Activated CD8-positive, alpha-beta T cell treated with anti-CD3 and anti-CD28 coated beads, Interleukin-2, amount 10 ng/mL, durations not matched to agents 7 days and 5 days (primary cell): Measurements from ENCODE around the gene SLC47A2. TPM values are rescaled to one million over a fixed set of nuclear protein-coding genes. Genes with fewer than 3 reads are reported as not detected.

Experiments
- ATAC-seq: fragments of 150-1000 bp; cut with Tn5 transposase; one replicate; pipeline ENCODE4 v1.10.0; 2021; ENCODE audit warnings: moderate library complexity
- CTCF ChIA-PET: fragments of 350-600 bp; sonication (Branson Sonifier 250); formaldehyde crosslinking; loops from one replicate; lab custom pipeline; 2021; ENCODE audit warnings: antibody characterized with exemption; lab: Charles Lee
- POLR2A ChIA-PET: fragments of 350-600 bp; sonication (Branson Sonifier 250); formaldehyde crosslinking; loops from one replicate; lab custom pipeline; 2021; ENCODE audit warnings: antibody characterized with exemption; lab: Charles Lee
- DNase-seq: peaks from one replicate; pipeline ENCODE4 v3.0.0-alpha.2; 2020
- H3K27ac Mint-ChIP-seq: one replicate; pipeline ENCODE4 v1.8.0; 2021; ENCODE audit warnings: mild to moderate bottlenecking, mixed read lengths
- H3K27me3 Mint-ChIP-seq: one replicate; pipeline ENCODE4 v1.8.0; 2021; ENCODE audit warnings: low read depth, mixed read lengths
- H3K36me3 Mint-ChIP-seq: one replicate; pipeline ENCODE4 v1.8.0; 2021; ENCODE audit warnings: low read depth, mixed read lengths
- H3K4me1 Mint-ChIP-seq: one replicate; pipeline ENCODE4 v1.8.0; 2021; ENCODE audit warnings: low read depth, mixed read lengths
- H3K4me3 Mint-ChIP-seq: one replicate; pipeline ENCODE4 v1.8.0; 2021; ENCODE audit warnings: mild to moderate bottlenecking, mixed read lengths
- H3K9me3 Mint-ChIP-seq: one replicate; pipeline ENCODE4 v1.8.0; 2022; ENCODE audit warnings: mixed read lengths; ENCODE audit not compliant: insufficient read depth
- total RNA-seq, 2 experiments: library from RNA; stranded (reverse); gene quantifications; one replicate each; pipeline ENCODE4 v1.2.3, GENCODE V29; 2021

SLC47A2 gene
- total RNA-seq, 2 experiments from 2014 or later = not detected

GRCh38 chr17:19755392-19755791, 39.0 kb upstream of the SLC47A2 start:
- Mint-ChIP-seq H3K4me3 (no peak overlapping the region), H3K36me3 (no peaks in the 10 kb centered on the region), H3K27me3 (peaks cover 7% of the 10 kb centered on the region), H3K27ac (no peak overlapping the region), H3K4me1 (no peaks in the 10 kb centered on the region), H3K9me3 (no peaks in the 10 kb centered on the region)
- DNase-seq (no peak), ATAC-seq (no peak)
- POLR2A ChIA-PET = no interaction called here
- CTCF ChIA-PET = interaction anchor here (1.3 to 2.2 kb wide), 3 partner anchors 9 to 11 kb away, joined by 3 to 8 read pairs (median 4); no protein-coding TSS in a partner anchor

- no peak for DNase-seq
- H3K4me3 Mint-ChIP-seq = no peak overlapping the region
- no peak overlapping the region for H3K27ac Mint-ChIP-seq
- no peak for ATAC-seq
- H3K9me3 Mint-ChIP-seq = no peaks in the 10 kb centered on the region
- H3K4me1 Mint-ChIP-seq = no peaks in the 10 kb centered on the region
- H3K36me3 Mint-ChIP-seq = no peaks in the 10 kb centered on the region
- ChIA-PET POLR2A (no interaction called here), CTCF (interaction anchor here (1.1 to 1.6 kb wide), 3 partner anchors 9 to 13 kb away, joined by 4 to 6 read pairs (median 6); no protein-coding TSS in a partner anchor)
- peaks cover 10% of the 10 kb centered on the region for H3K27me3 Mint-ChIP-seq
These were observed 37.5 kb upstream of the SLC47A2 start for GRCh38 chr17:19753661-19754463.

- Mint-ChIP-seq H3K4me3 (no peak overlapping the region), H3K36me3 (no peaks in the 10 kb centered on the region), H3K27ac (no peak overlapping the region), H3K27me3 (peaks cover 10% of the 10 kb centered on the region), H3K4me1 (no peaks in the 10 kb centered on the region), H3K9me3 (no peaks in the 10 kb centered on the region)
- DNase-seq (no peak), ATAC-seq (peak; percentile 39)
- ChIA-PET POLR2A (no interaction called here), CTCF (interaction anchor here (1.1 to 1.6 kb wide), 3 partner anchors 8 to 13 kb away, joined by 3 to 6 read pairs (median 6); no protein-coding TSS in a partner anchor)
These were observed 36.7 kb upstream of the SLC47A2 start for GRCh38 chr17:19753051-19753509.

- POLR2A ChIA-PET = no interaction called here
- H3K4me3 Mint-ChIP-seq = no peak overlapping the region
- no peak for ATAC-seq
- no peak overlapping the region for H3K27ac Mint-ChIP-seq
- no peaks in the 10 kb centered on the region for H3K9me3 Mint-ChIP-seq
- H3K27me3 Mint-ChIP-seq = peaks cover 10% of the 10 kb centered on the region
- H3K36me3 Mint-ChIP-seq = no peaks in the 10 kb centered on the region
- H3K4me1 Mint-ChIP-seq = no peaks in the 10 kb centered on the region
- DNase-seq = no peak
- CTCF ChIA-PET = interaction anchor here (1.2 to 1.6 kb wide), 3 partner anchors 9 to 14 kb away, joined by 3 to 6 read pairs (median 3); no protein-coding TSS in a partner anchor
These were observed 36.0 kb upstream of the SLC47A2 start for GRCh38 chr17:19752216-19753050.

- Mint-ChIP-seq H3K4me1 (no peaks in the 10 kb centered on the region), H3K9me3 (no peaks in the 10 kb centered on the region), H3K27ac (no peak overlapping the region), H3K36me3 (no peaks in the 10 kb centered on the region), H3K4me3 (no peak overlapping the region), H3K27me3 (peaks cover 10% of the 10 kb centered on the region)
- ChIA-PET CTCF (no interaction called here), POLR2A (no interaction called here)
- DNase-seq = no peak
- no peak for ATAC-seq
These were observed 34.5 kb upstream of the SLC47A2 start for GRCh38 chr17:19750835-19751234.

- H3K36me3 Mint-ChIP-seq = no peaks in the 10 kb centered on the region
- H3K4me1 Mint-ChIP-seq = peaks cover 3% of the 10 kb centered on the region
- no peak for DNase-seq
- no peak overlapping the region for H3K27ac Mint-ChIP-seq
- H3K4me3 Mint-ChIP-seq = no peak overlapping the region
- H3K27me3 Mint-ChIP-seq = peaks cover 10% of the 10 kb centered on the region
- ATAC-seq = no peak
- POLR2A ChIA-PET = no interaction called here
- CTCF ChIA-PET = no interaction called here
- H3K9me3 Mint-ChIP-seq = no peaks in the 10 kb centered on the region
These were observed 33.7 kb upstream of the SLC47A2 start for GRCh38 chr17:19750020-19750572.

GRCh38 chr17:19748807-19749193, 32.4 kb upstream of the SLC47A2 start:
- CTCF ChIA-PET = no interaction called here
- no peak overlapping the region for H3K4me3 Mint-ChIP-seq
- POLR2A ChIA-PET = no interaction called here
- H3K27ac Mint-ChIP-seq = no peak overlapping the region
- DNase-seq (no peak), ATAC-seq (no peak)
- peaks cover 8% of the 10 kb centered on the region for H3K4me1 Mint-ChIP-seq
- peaks cover 9% of the 10 kb centered on the region for H3K27me3 Mint-ChIP-seq
- no peaks in the 10 kb centered on the region for H3K36me3 Mint-ChIP-seq
- H3K9me3 Mint-ChIP-seq = no peaks in the 10 kb centered on the region

- POLR2A ChIA-PET = interaction anchor here (0.6 kb wide), 1 partner anchor 407 kb away, joined by 3 read pairs; no protein-coding TSS in a partner anchor
- DNase-seq (no peak), ATAC-seq (no peak)
- no peaks in the 10 kb centered on the region for H3K9me3 Mint-ChIP-seq
- CTCF ChIA-PET = no interaction called here
- H3K36me3 Mint-ChIP-seq = no peaks in the 10 kb centered on the region
- no peak within 1 kb of the TSS for H3K27ac Mint-ChIP-seq
- H3K4me3 Mint-ChIP-seq = no peak within 1 kb of the TSS
- H3K4me1 Mint-ChIP-seq = peaks cover 8% of the 10 kb centered on the region
- H3K27me3 Mint-ChIP-seq = peaks cover 5% of the 10 kb centered on the region
These were observed 31.7 kb upstream of the SLC47A2 start, which contains the start of gene ALDH3A1 for GRCh38 chr17:19747829-19748806. Gene ALDH3A1, minus strand, starts transcription at chr17:19748298. Its CDS starts 3,169 bp downstream, at chr17:19745129.

GRCh38 chr17:19747159-19747719, 30.9 kb upstream of the SLC47A2 start:
- Mint-ChIP-seq H3K27ac (no peak overlapping the region), H3K9me3 (no peaks in the 10 kb centered on the region), H3K4me3 (no peak overlapping the region), H3K27me3 (peaks cover 5% of the 10 kb centered on the region), H3K4me1 (peaks cover 8% of the 10 kb centered on the region), H3K36me3 (no peaks in the 10 kb centered on the region)
- DNase-seq (no peak), ATAC-seq (no peak)
- POLR2A ChIA-PET = interaction anchor here (0.6 kb wide), 1 partner anchor 406 kb away, joined by 3 read pairs; no protein-coding TSS in a partner anchor
- CTCF ChIA-PET = no interaction called here

- peaks cover 8% of the 10 kb centered on the region for H3K4me1 Mint-ChIP-seq
- ATAC-seq (no peak), DNase-seq (no peak)
- POLR2A ChIA-PET = no interaction called here
- H3K4me3 Mint-ChIP-seq = no peak overlapping the region
- H3K36me3 Mint-ChIP-seq = no peaks in the 10 kb centered on the region
- H3K9me3 Mint-ChIP-seq = no peaks in the 10 kb centered on the region
- CTCF ChIA-PET = no interaction called here
- peaks cover 5% of the 10 kb centered on the region for H3K27me3 Mint-ChIP-seq
- no peak overlapping the region for H3K27ac Mint-ChIP-seq
These were observed 30.1 kb upstream of the SLC47A2 start for GRCh38 chr17:19746517-19746916.
